Fibroblast of skin of left quadriceps (primary cell): ENCODE measurements around the gene CSMD2.
A peak's percentile ranks its signal among the peaks of the same experiment; 100 is the strongest.

Experiments
- DNase-seq, 2 experiments: peaks; one replicate each; pipeline ENCODE4 v3.0.0-alpha.2; 2013; ENCODE audit warnings: low read depth in 2 of 2

CSMD2 gene

GRCh38 chr1:33501774-33502173, 663.3 kb downstream of the CSMD2 start:
- no peak for DNase-seq

- no peak for DNase-seq
Measured at GRCh38 chr1:33501309-33501708, 663.7 kb downstream of the CSMD2 start.

- no peak for DNase-seq
Measured at GRCh38 chr1:33500547-33500946, 664.5 kb downstream of the CSMD2 start.

- DNase-seq, result no peak
Measured at GRCh38 chr1:33497410-33497809, 667.6 kb downstream of the CSMD2 start.

GRCh38 chr1:33494929-33495328, 670.1 kb downstream of the CSMD2 start:
- no peak for DNase-seq

GRCh38 chr1:33488624-33489023, 676.4 kb downstream of the CSMD2 start:
- DNase-seq, result no peak

GRCh38 chr1:33482412-33482811, 682.6 kb downstream of the CSMD2 start:
- DNase-seq, result no peak

GRCh38 chr1:33477451-33477850, 687.6 kb downstream of the CSMD2 start:
- DNase-seq, result no peak

GRCh38 chr1:33473900-33474299, 691.1 kb downstream of the CSMD2 start:
- DNase-seq, result no peak

GRCh38 chr1:33472269-33472980, 692.6 kb downstream of the CSMD2 start, which contains the start of gene ZSCAN20:
Gene ZSCAN20, plus strand, starts transcription at chr1:33472645. Its CDS starts 6,644 bp downstream, at chr1:33479289.
- DNase-seq, result peak; percentile 97

- DNase-seq, result no peak
Measured at GRCh38 chr1:33471416-33471815, 693.6 kb downstream of the CSMD2 start.

GRCh38 chr1:33470495-33471012, 694.5 kb downstream of the CSMD2 start:
- peak; percentile 65 to 69 for DNase-seq

- no peak for DNase-seq
Measured at GRCh38 chr1:33469691-33470090, 695.3 kb downstream of the CSMD2 start.

- no peak for DNase-seq
Measured at GRCh38 chr1:33468967-33469366, 696.1 kb downstream of the CSMD2 start.

GRCh38 chr1:33468531-33468930, 696.5 kb downstream of the CSMD2 start:
- DNase-seq, result no peak

- DNase-seq, result no peak
Measured at GRCh38 chr1:33468011-33468410, 697.0 kb downstream of the CSMD2 start.

GRCh38 chr1:33466159-33466558, 698.9 kb downstream of the CSMD2 start:
- no peak for DNase-seq

- DNase-seq, result no peak
Measured at GRCh38 chr1:33465316-33465715, 699.7 kb downstream of the CSMD2 start.

- DNase-seq, result no peak
Measured at GRCh38 chr1:33464552-33464951, 700.5 kb downstream of the CSMD2 start.
